Peyer's patch (tissue), 4 donors: ENCODE measurements around the gene OR5H2. TPM values are rescaled to one million over a fixed set of nuclear protein-coding genes. Genes with fewer than 3 reads are reported as not detected.

Source experiments
- DNase-seq, 3 donors: peaks; one replicate each; pipeline ENCODE4 v3.0.0-alpha.2; 2017 to 2019
- H3K27ac ChIP-seq, 4 donors: fragments of 200-600 bp; sonication (generic); one replicate each; pipeline ENCODE4 v1.5.1; 2016 to 2019
- H3K27me3 ChIP-seq, 2 donors: fragments of 200-600 bp; sonication (generic); one replicate each; pipeline ENCODE4 v1.5.1; 2019
- H3K36me3 ChIP-seq, 3 donors: fragments of 200-600 bp; sonication (generic); one replicate each; pipeline ENCODE4 v1.5.1; 2016 to 2019
- H3K4me1 ChIP-seq, 4 donors: fragments of 200-600 bp; sonication (generic); one replicate each; pipeline ENCODE4 v1.5.1; 2016 to 2019
- H3K4me3 ChIP-seq, 4 donors: fragments of 200-600 bp; sonication (generic); 1 replicate in 3 of 4; 2 replicates in 1 of 4; pipeline ENCODE4 v1.5.1; 2016 to 2019; ENCODE audit warnings: mild to moderate bottlenecking in 1 of 4
- H3K9me3 ChIP-seq, 4 donors: fragments of 200-600 bp; sonication (generic); one replicate each; pipeline ENCODE4 v1.5.1; 2016 to 2019; ENCODE audit warnings: mild to moderate bottlenecking in 1 of 4
- POLR2A ChIP-seq, 2 donors: fragments of 450-650 bp; IDR thresholded peaks; one replicate each; pipeline ENCODE4 v1.5.1; 2017; ENCODE audit warnings: antibody characterized with exemption in 2 of 2, mild to moderate bottlenecking in 2 of 2, moderate library complexity in 2 of 2
- total RNA-seq, 4 donors: library from RNA; depleted of rRNA; stranded (reverse); fragments of >200 nt; gene quantifications; one replicate each; pipeline ENCODE4 v1.1.0, GENCODE V29; 2016
- TF ChIP-seq, protein P1 (sequence below), 6 experiments: fragments of 450-650 bp in 4 of 6; fragments of 200-600 bp in 2 of 6; sonication (generic) in 1 of 6; IDR thresholded peaks; one replicate each; pipeline ENCODE4 v1.5.1; 2017 to 2019; ENCODE audit warnings: antibody characterized with exemption in 6 of 6, mild to moderate bottlenecking in 3 of 6, moderate library complexity in 1 of 6

Gene OR5H2
- total RNA-seq, 4 donors from 2014 or later = not detected

DNA sequence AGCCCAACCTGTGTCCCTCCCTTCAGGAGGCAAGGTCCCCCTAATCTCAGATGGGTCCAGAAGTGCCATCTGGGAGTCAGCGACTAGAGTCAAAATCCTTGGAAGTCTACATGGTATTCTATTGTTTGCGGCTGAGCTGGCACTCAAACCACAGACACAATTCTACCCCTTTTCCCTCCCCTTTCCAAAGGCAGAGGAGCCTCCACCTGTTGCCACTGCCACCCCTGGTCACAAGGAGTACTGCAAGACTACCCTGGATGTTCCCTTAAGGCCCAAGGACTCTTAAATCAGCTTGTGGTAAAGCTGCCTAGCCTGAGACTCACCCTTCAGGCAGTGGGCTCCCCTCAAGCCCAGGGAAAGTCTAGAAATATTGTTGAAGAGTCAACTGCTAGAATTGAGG lies 22.6 kb upstream of the OR5H2 start:
- DNase-seq = no peak
- no peak for TF ChIP-seq POLR2A (IDR thresholded peaks at IDR 0.05)
- Histone ChIP-seq H3K4me1 (no peaks in the 10 kb centered on the region), H3K9me3 (no peaks in the 10 kb centered on the region), H3K27me3 (no peaks in the 10 kb centered on the region), H3K36me3 (no peaks in the 10 kb centered on the region), H3K27ac (no peak overlapping the region), H3K4me3 (no peak overlapping the region)

DNA sequence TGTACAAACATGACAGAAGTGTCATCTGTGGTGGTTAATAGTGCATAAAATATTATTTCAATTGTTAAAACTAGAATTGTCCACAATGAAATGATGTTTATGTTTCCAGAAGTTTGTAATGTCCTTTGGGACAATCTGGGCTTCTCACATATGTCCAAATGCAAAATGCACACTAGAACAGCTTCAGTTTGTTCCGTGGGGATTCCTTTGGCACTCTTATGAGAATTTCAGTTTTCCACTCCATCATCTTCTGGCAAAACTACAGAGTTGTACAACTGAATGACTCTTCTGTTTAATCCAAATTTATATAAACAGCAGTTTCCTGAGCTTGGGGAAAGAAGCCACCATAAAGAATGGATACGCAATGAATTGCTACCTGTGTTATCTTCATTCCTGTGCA lies 20.3 kb upstream of the OR5H2 start:
- Histone ChIP-seq H3K9me3 (no peaks in the 10 kb centered on the region), H3K27ac (no peak overlapping the region), H3K36me3 (no peaks in the 10 kb centered on the region), H3K4me3 (no peak overlapping the region), H3K4me1 (no peaks in the 10 kb centered on the region), H3K27me3 (no peaks in the 10 kb centered on the region)
- no peak for TF ChIP-seq POLR2A (IDR thresholded peaks at IDR 0.05)
- TF ChIP-seq, protein P1, sequence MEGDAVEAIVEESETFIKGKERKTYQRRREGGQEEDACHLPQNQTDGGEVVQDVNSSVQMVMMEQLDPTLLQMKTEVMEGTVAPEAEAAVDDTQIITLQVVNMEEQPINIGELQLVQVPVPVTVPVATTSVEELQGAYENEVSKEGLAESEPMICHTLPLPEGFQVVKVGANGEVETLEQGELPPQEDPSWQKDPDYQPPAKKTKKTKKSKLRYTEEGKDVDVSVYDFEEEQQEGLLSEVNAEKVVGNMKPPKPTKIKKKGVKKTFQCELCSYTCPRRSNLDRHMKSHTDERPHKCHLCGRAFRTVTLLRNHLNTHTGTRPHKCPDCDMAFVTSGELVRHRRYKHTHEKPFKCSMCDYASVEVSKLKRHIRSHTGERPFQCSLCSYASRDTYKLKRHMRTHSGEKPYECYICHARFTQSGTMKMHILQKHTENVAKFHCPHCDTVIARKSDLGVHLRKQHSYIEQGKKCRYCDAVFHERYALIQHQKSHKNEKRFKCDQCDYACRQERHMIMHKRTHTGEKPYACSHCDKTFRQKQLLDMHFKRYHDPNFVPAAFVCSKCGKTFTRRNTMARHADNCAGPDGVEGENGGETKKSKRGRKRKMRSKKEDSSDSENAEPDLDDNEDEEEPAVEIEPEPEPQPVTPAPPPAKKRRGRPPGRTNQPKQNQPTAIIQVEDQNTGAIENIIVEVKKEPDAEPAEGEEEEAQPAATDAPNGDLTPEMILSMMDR (IDR thresholded peaks at IDR 0.05) = no peak
- DNase-seq = no peak

DNA sequence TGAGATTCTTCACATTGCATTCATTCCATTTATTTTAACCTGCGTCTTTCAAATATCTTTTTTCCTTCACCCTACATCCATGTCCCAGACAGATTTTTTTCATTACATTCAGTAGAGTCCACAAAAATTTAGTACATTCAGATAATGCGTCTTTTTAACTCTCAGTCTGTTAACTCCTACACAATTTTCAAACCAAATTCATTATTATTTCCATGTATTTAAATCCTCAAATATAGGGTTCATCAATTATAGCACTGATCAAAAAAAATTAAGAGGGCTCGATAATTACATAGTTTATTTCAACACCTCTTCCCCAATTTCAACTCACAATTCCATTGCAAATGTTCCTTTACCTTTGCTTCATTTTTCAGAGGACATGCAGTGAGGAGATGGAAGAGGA lies 18.4 kb upstream of the OR5H2 start, which contains the start of gene OR5H6:
Gene OR5H6, plus strand, starts transcription at position 301 of the 400 bp plus-strand sequence. Its CDS starts 89 bp downstream, at position 390.
- TF ChIP-seq, protein P1 (IDR thresholded peaks at IDR 0.05) = no peak
- no peak for TF ChIP-seq POLR2A (IDR thresholded peaks at IDR 0.05)
- H3K27ac ChIP-seq = no peak within 1 kb of the TSS
- no peaks in the 10 kb centered on the region for H3K4me1 ChIP-seq
- no peaks in the 10 kb centered on the region for H3K27me3 ChIP-seq
- H3K36me3 ChIP-seq = no peaks in the 10 kb centered on the region
- DNase-seq = no peak
- H3K9me3 ChIP-seq = no peaks in the 10 kb centered on the region
- no peak within 1 kb of the TSS for H3K4me3 ChIP-seq

DNA sequence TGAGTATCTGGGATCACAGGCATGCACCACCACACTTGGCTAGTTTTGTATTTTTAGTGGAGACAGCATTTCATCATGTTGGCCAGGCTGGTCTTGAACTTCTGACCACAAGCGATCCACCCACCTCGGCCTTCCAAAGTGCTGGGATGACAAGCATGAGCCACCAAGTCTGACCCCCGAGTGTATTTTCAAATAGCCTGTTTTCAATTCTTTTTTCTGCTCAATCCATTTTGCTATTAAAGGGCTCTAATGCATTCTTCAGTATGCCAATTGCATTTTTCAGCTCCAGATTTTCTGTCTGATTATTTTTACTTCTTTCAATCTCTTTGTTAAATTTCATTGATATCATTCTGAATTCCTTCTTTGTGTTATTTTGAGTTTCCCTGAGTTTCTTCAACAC lies 12.5 kb upstream of the OR5H2 start:
- Histone ChIP-seq H3K4me3 (no peak overlapping the region), H3K9me3 (no peaks in the 10 kb centered on the region), H3K36me3 (no peaks in the 10 kb centered on the region), H3K4me1 (no peaks in the 10 kb centered on the region), H3K27me3 (no peaks in the 10 kb centered on the region), H3K27ac (no peak overlapping the region)
- TF ChIP-seq POLR2A (IDR thresholded peaks at IDR 0.05) = no peak
- no peak for DNase-seq

DNA sequence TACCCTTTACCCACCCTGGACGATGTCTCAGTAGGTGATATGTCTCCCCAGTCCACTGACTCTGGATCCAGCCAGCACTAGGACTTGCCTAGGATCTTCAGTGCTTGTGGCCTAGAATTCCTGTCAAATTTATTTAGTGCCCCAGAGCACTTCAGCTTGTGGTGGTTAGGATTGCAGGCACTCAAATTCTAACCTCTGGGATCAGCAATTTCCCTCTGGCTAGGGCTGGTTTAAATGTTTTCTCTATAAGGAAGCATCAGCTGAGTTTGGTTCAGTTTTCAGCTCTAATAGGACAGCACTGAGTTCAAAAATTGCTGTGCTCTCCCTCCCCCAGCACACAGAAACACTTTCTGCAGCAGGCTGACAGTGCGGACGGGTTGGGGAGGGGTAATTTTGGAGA lies 10.2 kb upstream of the OR5H2 start:
- no peak overlapping the region for H3K27ac ChIP-seq
- no peaks in the 10 kb centered on the region for H3K4me1 ChIP-seq
- TF ChIP-seq, protein P1 (IDR thresholded peaks at IDR 0.05) = no peak
- H3K27me3 ChIP-seq = no peaks in the 10 kb centered on the region
- no peak overlapping the region for H3K4me3 ChIP-seq
- no peak for DNase-seq
- no peaks in the 10 kb centered on the region for H3K9me3 ChIP-seq
- H3K36me3 ChIP-seq = no peaks in the 10 kb centered on the region

DNA sequence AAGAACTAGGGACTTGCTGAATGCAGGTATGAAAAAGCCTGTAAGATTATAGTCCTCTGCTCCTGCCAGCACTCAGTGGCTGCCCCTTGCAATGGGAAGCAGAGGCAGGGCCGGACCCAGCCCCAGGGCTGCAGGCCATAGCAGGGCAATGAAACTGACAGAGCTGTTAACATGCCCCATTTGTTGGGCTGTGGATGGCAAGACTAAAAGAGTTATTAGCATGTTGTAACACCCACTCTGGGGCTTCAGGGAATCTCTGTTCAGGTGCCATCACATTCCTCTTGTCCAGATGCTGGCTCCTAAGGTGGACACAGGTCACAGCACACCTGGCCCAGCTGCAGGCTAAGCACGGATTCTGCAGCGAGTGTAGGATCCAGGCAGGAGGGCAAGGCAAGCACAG lies 7.4 kb upstream of the OR5H2 start:
- no peaks in the 10 kb centered on the region for H3K9me3 ChIP-seq
- no peaks in the 10 kb centered on the region for H3K27me3 ChIP-seq
- H3K4me3 ChIP-seq = no peak overlapping the region
- H3K36me3 ChIP-seq = no peaks in the 10 kb centered on the region
- no peaks in the 10 kb centered on the region for H3K4me1 ChIP-seq
- no peak for DNase-seq
- TF ChIP-seq, protein P1 (IDR thresholded peaks at IDR 0.05) = no peak
- TF ChIP-seq POLR2A (IDR thresholded peaks at IDR 0.05) = no peak
- H3K27ac ChIP-seq = no peak overlapping the region

DNA sequence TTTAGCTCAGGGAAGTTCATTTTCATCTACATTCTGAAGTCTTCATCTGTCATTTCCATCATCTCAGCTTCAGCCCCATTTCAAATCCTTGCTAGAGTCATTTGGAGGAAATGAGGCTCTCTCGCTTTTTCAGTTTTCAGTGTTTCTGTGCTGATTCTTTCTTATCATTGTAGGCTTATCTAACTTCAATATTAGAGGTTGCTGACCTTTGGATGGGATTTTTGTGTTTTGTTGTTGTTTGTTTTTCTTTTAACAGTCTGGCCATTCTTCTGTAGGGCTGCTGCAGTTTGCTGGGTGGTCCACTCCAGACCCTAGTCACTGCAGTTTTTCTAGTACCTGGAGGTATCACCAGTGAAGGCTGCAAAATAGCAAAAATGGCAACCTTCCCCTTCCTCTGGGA lies 8.6 kb downstream of the OR5H2 start:
- Histone ChIP-seq H3K27me3 (no peaks in the 10 kb centered on the region), H3K27ac (no peak overlapping the region), H3K9me3 (no peaks in the 10 kb centered on the region), H3K36me3 (no peaks in the 10 kb centered on the region), H3K4me3 (no peak overlapping the region), H3K4me1 (no peaks in the 10 kb centered on the region)
- TF ChIP-seq, protein P1 (IDR thresholded peaks at IDR 0.05) = no peak
- no peak for TF ChIP-seq POLR2A (IDR thresholded peaks at IDR 0.05)
- no peak for DNase-seq
